HG02840 (cell line): ENCODE results near the gene MAB21L1.

Experiments
- ATAC-seq: cut with Tn5 transposase; IDR thresholded peaks from one replicate; pipeline ENCODE4 v1.9.1; 2021; ENCODE audit warnings: mild to moderate bottlenecking, moderate library complexity, moderate number of reproducible peaks; ENCODE audit not compliant: unreplicated experiment, low FRiP score

MAB21L1 gene

DNA sequence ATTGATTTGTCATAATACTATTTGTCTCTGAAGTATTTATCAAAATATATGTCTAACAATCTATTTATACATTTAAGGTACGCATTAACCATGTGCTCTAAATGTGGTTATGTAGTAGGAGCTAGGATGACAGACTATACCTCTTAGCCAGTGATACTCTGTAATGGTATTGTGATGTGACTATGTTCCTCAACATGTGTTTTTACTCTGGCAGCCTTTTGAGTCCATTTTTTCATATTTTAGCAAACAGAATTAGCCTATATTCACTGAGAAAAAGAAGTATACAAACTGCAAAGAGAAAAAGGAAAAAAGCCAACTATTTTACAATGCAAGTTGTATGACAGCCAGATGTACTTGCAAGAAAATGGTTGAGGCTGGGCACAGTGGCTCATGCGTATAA lies 26.7 kb downstream of the MAB21L1 start:
- no peak for ATAC-seq

DNA sequence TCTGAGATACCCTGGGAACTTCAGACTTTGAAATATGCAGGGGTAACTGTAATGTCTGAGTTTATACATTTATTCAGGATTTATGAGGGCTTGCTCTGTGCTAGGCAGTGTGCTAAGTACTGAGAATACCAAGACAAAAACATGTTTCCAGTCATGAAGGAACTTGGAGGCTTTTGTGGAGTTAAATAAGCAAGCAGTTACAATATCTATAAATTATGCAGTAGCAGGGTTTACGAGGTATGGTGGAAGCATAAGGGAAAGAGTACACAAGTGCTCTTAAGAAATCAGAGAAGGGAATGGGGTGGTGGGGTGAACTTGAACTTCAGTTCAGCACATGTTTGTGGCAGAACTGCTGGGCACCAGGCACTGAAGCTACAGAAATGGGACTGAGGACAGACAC lies 28.0 kb downstream of the MAB21L1 start:
- no peak for ATAC-seq
